Activated T-helper 17 cell treated with anti-CD3 and anti-CD28 coated beads, Interleukin-2, amount 50 U/mL, for 72 hours (primary cell): Measurements from ENCODE around the gene KYNU. TPM values are rescaled to one million over a fixed set of nuclear protein-coding genes. Genes with fewer than 3 reads are reported as not detected.
"Not testable (repeated sequence)": the region's sequence is repeated elsewhere in the genome, so short reads cannot be mapped to it uniquely, and the experiment has no call there.

Experiments used
- ATAC-seq: fragments of 150-1000 bp; cut with Tn5 transposase; replicated peaks from 2 replicates; pipeline ENCODE4 v1.10.0; 2021; ENCODE audit warnings: mild to moderate bottlenecking, moderate library complexity
- H3K27ac Mint-ChIP-seq: one replicate; pipeline ENCODE4 v1.8.0; 2022; ENCODE audit warnings: mixed read lengths
- H3K27me3 Mint-ChIP-seq: one replicate; pipeline ENCODE4 v1.8.0; 2022; ENCODE audit warnings: mixed read lengths
- H3K36me3 Mint-ChIP-seq: one replicate; pipeline ENCODE4 v1.8.0; 2022; ENCODE audit warnings: low read depth, mild to moderate bottlenecking, mixed read lengths
- H3K4me1 Mint-ChIP-seq: one replicate; pipeline ENCODE4 v1.8.0; 2022; ENCODE audit warnings: mixed read lengths
- H3K4me3 Mint-ChIP-seq: one replicate; pipeline ENCODE4 v1.8.0; 2022; ENCODE audit warnings: mild to moderate bottlenecking, mixed read lengths
- H3K9me3 Mint-ChIP-seq: one replicate; pipeline ENCODE4 v1.8.0; 2022; ENCODE audit warnings: mixed read lengths
- total RNA-seq, 2 donors: library from RNA; stranded (reverse); gene quantifications; one replicate each; pipeline ENCODE4 v1.2.3, GENCODE V29; 2022

Gene KYNU
- total RNA-seq, 2 donors from 2014 or later, result 0.05 TPM; not detected in 1

- Mint-ChIP-seq H3K4me1 (no peaks in the 10 kb centered on the region), H3K27ac (no peak overlapping the region), H3K9me3 (no peaks in the 10 kb centered on the region), H3K36me3 (no peaks in the 10 kb centered on the region), H3K4me3 (no peak overlapping the region), H3K27me3 (peaks cover 4% of the 10 kb centered on the region)
- ATAC-seq, result no peak
Measured at GRCh38 chr2:142878031-142878678, 691 bp downstream of the KYNU start.

- H3K9me3 Mint-ChIP-seq, result peaks cover 4% of the 10 kb centered on the region
- H3K4me3 Mint-ChIP-seq, result no peak overlapping the region
- ATAC-seq, result no peak
- H3K36me3 Mint-ChIP-seq, result no peaks in the 10 kb centered on the region
- no peak overlapping the region for H3K27ac Mint-ChIP-seq
- no peaks in the 10 kb centered on the region for H3K4me1 Mint-ChIP-seq
- peaks cover 4% of the 10 kb centered on the region for H3K27me3 Mint-ChIP-seq
Measured at GRCh38 chr2:142879151-142879550, 1.7 kb downstream of the KYNU start.

- Mint-ChIP-seq H3K9me3 (peaks cover 4% of the 10 kb centered on the region), H3K27ac (no peak overlapping the region), H3K36me3 (no peaks in the 10 kb centered on the region), H3K27me3 (peaks cover 4% of the 10 kb centered on the region), H3K4me1 (no peaks in the 10 kb centered on the region), H3K4me3 (no peak overlapping the region)
- no peak for ATAC-seq
Measured at GRCh38 chr2:142880279-142880678, 2.8 kb downstream of the KYNU start.

GRCh38 chr2:142881619-142882018 lies 4.2 kb downstream of the KYNU start:
- ATAC-seq, result no peak
- H3K4me1 Mint-ChIP-seq, result no peaks in the 10 kb centered on the region
- H3K27ac Mint-ChIP-seq, result no peak overlapping the region
- H3K36me3 Mint-ChIP-seq, result no peaks in the 10 kb centered on the region
- H3K27me3 Mint-ChIP-seq, result peaks cover 10% of the 10 kb centered on the region
- peaks cover 4% of the 10 kb centered on the region for H3K9me3 Mint-ChIP-seq
- no peak overlapping the region for H3K4me3 Mint-ChIP-seq

- ATAC-seq, H3K4me3 Mint-ChIP-seq, H3K4me1 Mint-ChIP-seq: not testable (repeated sequence)
Measured at GRCh38 chr2:142882500-142882899, 5.0 kb downstream of the KYNU start.

GRCh38 chr2:142883526-142883925 lies 6.1 kb downstream of the KYNU start:
- Mint-ChIP-seq H3K36me3 (no peaks in the 10 kb centered on the region), H3K27ac (no peak overlapping the region), H3K9me3 (peaks cover 4% of the 10 kb centered on the region), H3K27me3 (peaks cover 13% of the 10 kb centered on the region), H3K4me1 (no peaks in the 10 kb centered on the region), H3K4me3 (no peak overlapping the region)
- ATAC-seq, result no peak

More at GRCh38 chr2:142882500-142882899, 5.0 kb downstream of the KYNU start:
- H3K27ac Mint-ChIP-seq, H3K36me3 Mint-ChIP-seq, H3K9me3 Mint-ChIP-seq: not testable (repeated sequence)
- peaks cover 11% of the 10 kb centered on the region for H3K27me3 Mint-ChIP-seq

GRCh38 chr2:142885543-142885942 lies 8.1 kb downstream of the KYNU start:
- peaks cover 21% of the 10 kb centered on the region for H3K27me3 Mint-ChIP-seq
- H3K9me3 Mint-ChIP-seq, result peaks cover 4% of the 10 kb centered on the region
- H3K4me1 Mint-ChIP-seq, result no peaks in the 10 kb centered on the region
- H3K27ac Mint-ChIP-seq, result no peak overlapping the region
- no peaks in the 10 kb centered on the region for H3K36me3 Mint-ChIP-seq
- H3K4me3 Mint-ChIP-seq, result no peak overlapping the region
- ATAC-seq, result no peak

GRCh38 chr2:142892715-142893114 lies 15.3 kb downstream of the KYNU start:
- Mint-ChIP-seq H3K4me1 (no peaks in the 10 kb centered on the region), H3K27ac (no peak overlapping the region), H3K36me3 (no peaks in the 10 kb centered on the region), H3K27me3 (peaks cover 8% of the 10 kb centered on the region), H3K4me3 (no peak overlapping the region), H3K9me3 (no peaks in the 10 kb centered on the region)
- no peak for ATAC-seq

- Mint-ChIP-seq H3K9me3 (no peaks in the 10 kb centered on the region), H3K4me1 (no peaks in the 10 kb centered on the region), H3K27me3 (peaks cover 8% of the 10 kb centered on the region), H3K27ac (no peak overlapping the region), H3K36me3 (no peaks in the 10 kb centered on the region), H3K4me3 (no peak overlapping the region)
- ATAC-seq, result no peak
Measured at GRCh38 chr2:142893241-142893640, 15.8 kb downstream of the KYNU start.

- no peaks in the 10 kb centered on the region for H3K36me3 Mint-ChIP-seq
- H3K4me1 Mint-ChIP-seq, result no peaks in the 10 kb centered on the region
- H3K27ac Mint-ChIP-seq, result no peak overlapping the region
- peaks cover 5% of the 10 kb centered on the region for H3K27me3 Mint-ChIP-seq
- peaks cover 5% of the 10 kb centered on the region for H3K9me3 Mint-ChIP-seq
- ATAC-seq, result no peak
- no peak overlapping the region for H3K4me3 Mint-ChIP-seq
Measured at GRCh38 chr2:142897807-142898206, 20.3 kb downstream of the KYNU start.

- not testable (repeated sequence) for ATAC-seq, H3K27me3 Mint-ChIP-seq, H3K9me3 Mint-ChIP-seq, H3K4me3 Mint-ChIP-seq, H3K27ac Mint-ChIP-seq, H3K36me3 Mint-ChIP-seq, H3K4me1 Mint-ChIP-seq
Measured at GRCh38 chr2:142900327-142900726, 22.9 kb downstream of the KYNU start.

GRCh38 chr2:142901780-142902179 lies 24.3 kb downstream of the KYNU start:
- H3K9me3 Mint-ChIP-seq, result peaks cover 5% of the 10 kb centered on the region
- H3K4me1 Mint-ChIP-seq, result no peaks in the 10 kb centered on the region
- peaks cover 8% of the 10 kb centered on the region for H3K27me3 Mint-ChIP-seq
- no peaks in the 10 kb centered on the region for H3K36me3 Mint-ChIP-seq
- H3K4me3 Mint-ChIP-seq, result no peak overlapping the region
- ATAC-seq, result no peak
- no peak overlapping the region for H3K27ac Mint-ChIP-seq

- H3K4me3 Mint-ChIP-seq, H3K27ac Mint-ChIP-seq, ATAC-seq, H3K27me3 Mint-ChIP-seq, H3K36me3 Mint-ChIP-seq, H3K4me1 Mint-ChIP-seq, H3K9me3 Mint-ChIP-seq: not testable (repeated sequence)
Measured at GRCh38 chr2:142903726-142904125, 26.3 kb downstream of the KYNU start.

- no peak overlapping the region for H3K4me3 Mint-ChIP-seq
- no peak for ATAC-seq
- no peaks in the 10 kb centered on the region for H3K4me1 Mint-ChIP-seq
Measured at GRCh38 chr2:142907653-142908052, 30.2 kb downstream of the KYNU start.

GRCh38 chr2:142914507-142915313 lies 37.2 kb downstream of the KYNU start:
- H3K36me3 Mint-ChIP-seq, result no peaks in the 10 kb centered on the region
- no peak overlapping the region for H3K27ac Mint-ChIP-seq
- H3K9me3 Mint-ChIP-seq, result no peaks in the 10 kb centered on the region
- ATAC-seq, result no peak
- H3K27me3 Mint-ChIP-seq, result peaks cover 26% of the 10 kb centered on the region
- no peaks in the 10 kb centered on the region for H3K4me1 Mint-ChIP-seq
- no peak overlapping the region for H3K4me3 Mint-ChIP-seq

More at GRCh38 chr2:142907653-142908052, 30.2 kb downstream of the KYNU start:
- Mint-ChIP-seq H3K27ac (no peak overlapping the region), H3K9me3 (no peaks in the 10 kb centered on the region), H3K27me3 (peaks cover 6% of the 10 kb centered on the region), H3K36me3 (no peaks in the 10 kb centered on the region)
